BLaER1 treated with 17β-estradiol and CSF1 and Interleukin-3, amounts not matched to agents 10 nM and 100 nM (cell line): ENCODE results near the gene PHACTR2.
A peak's percentile ranks its signal among the peaks of the same experiment; 100 is the strongest.

Experiments used
- H3K27ac ChIP-seq, 11 experiments: shearing (Covaris generic); formaldehyde crosslinking; 2 replicates each; pipeline ENCODE4 v1.8.1; 2022
- H3K27me3 ChIP-seq, 11 experiments: shearing (Covaris generic); formaldehyde crosslinking; 2 replicates each; pipeline ENCODE4 v1.8.1; 2022
- H3K36me3 ChIP-seq, 11 experiments: shearing (Covaris generic); formaldehyde crosslinking; 2 replicates each; pipeline ENCODE4 v1.8.1; 2022
- H3K4me1 ChIP-seq, 10 experiments: shearing (Covaris generic); formaldehyde crosslinking; 2 replicates each; pipeline ENCODE4 v1.8.1; 2022
- H3K4me2 ChIP-seq, 11 experiments: shearing (Covaris generic); formaldehyde crosslinking; 2 replicates each; pipeline ENCODE4 v1.8.1; 2022
- H3K4me3 ChIP-seq, 10 experiments: shearing (Covaris generic); formaldehyde crosslinking; 2 replicates each; pipeline ENCODE4 v1.8.1; 2022
- H3K9ac ChIP-seq, 11 experiments: shearing (Covaris generic); formaldehyde crosslinking; 2 replicates each; pipeline ENCODE4 v1.8.1; 2022
- H3K9me3 ChIP-seq, 11 experiments: shearing (Covaris generic); formaldehyde crosslinking; replicated peaks in 1 of 11; 2 replicates each; pipeline ENCODE4 v1.8.1; 2022
- H4K20me1 ChIP-seq, 11 experiments: shearing (Covaris generic); formaldehyde crosslinking; 2 replicates each; pipeline ENCODE4 v1.8.1; 2022
- Cebpa-rat ChIP-seq, 11 experiments: shearing (Covaris generic); IDR thresholded peaks; 2 replicates each; pipeline ENCODE4 v1.8.1; 2022

Gene PHACTR2

GRCh38 chr6:143700684-143701348, 23.1 kb downstream of the PHACTR2 start:
- H3K27ac ChIP-seq, result no peak overlapping the region
- no peaks in the 10 kb centered on the region for H3K27me3 ChIP-seq
- no peak overlapping the region for H3K4me3 ChIP-seq
- H3K9ac ChIP-seq, result no peak overlapping the region
- H3K4me2 ChIP-seq, result no peak overlapping the region
- no peak for TF ChIP-seq Cebpa-rat (IDR thresholded peaks at IDR 0.05)
- H4K20me1 ChIP-seq, result no peaks in the 10 kb centered on the region; a peak in 1 of 22 replicates
- H3K36me3 ChIP-seq, result no peaks in the 10 kb centered on the region
- no peaks in the 10 kb centered on the region for H3K9me3 ChIP-seq
- peaks cover 0 to 5% (median 0%) of the 10 kb centered on the region in 10 experiments; a peak in 2 of 20 replicates for H3K4me1 ChIP-seq

DNA sequence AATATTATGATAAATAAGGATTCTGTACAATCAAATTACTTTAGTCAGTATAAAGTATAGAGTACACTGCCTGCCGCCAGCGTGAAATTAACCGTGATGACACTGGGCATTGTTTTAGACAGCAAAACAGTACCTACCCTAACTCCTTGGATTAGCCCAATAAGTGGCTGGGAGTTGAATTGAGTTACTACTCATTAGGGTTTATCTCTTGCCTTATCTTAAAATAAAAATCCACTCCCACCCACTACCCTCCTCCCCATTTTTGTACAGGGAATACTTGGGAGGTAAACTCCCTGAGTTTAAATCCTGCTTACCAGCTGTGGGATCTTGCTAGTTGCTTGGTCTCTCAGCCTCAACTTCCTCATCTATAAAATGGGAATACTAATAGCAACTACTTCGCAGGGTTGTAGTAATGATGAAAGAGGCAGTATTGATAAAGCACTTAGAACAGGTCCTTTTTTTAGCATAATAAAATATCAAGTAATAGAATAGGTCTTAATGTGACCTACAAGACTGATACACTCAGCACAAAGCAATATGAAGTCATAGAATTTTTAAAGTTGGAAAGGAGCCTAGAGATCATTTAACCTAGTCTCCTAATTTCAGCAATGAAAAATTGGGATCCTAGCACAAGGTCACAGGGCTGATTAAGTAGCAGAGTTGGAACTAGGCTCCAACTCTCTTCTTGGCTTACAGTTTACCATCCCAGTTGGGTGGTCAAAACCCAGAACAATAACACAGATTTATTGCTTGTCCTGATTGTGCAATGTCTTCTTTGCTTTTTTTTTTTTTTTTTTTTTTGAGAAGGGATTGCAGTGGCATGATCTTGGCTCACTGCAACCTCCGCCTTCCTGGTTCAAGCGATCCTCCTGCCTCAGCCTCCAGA, 23.8 kb downstream of the PHACTR2 start:
- Histone ChIP-seq H3K4me1 (peaks cover 0 to 7% (median 0%) of the 10 kb centered on the region in 10 experiments; a peak in 4 of 20 replicates), H3K9ac (no peak overlapping the region), H3K27me3 (no peaks in the 10 kb centered on the region), H3K9me3 (no peaks in the 10 kb centered on the region), H3K36me3 (no peaks in the 10 kb centered on the region), H3K27ac (no peak overlapping the region), H3K4me2 (no peak overlapping the region), H3K4me3 (no peak overlapping the region), H4K20me1 (no peaks in the 10 kb centered on the region; a peak in 1 of 22 replicates)
- TF ChIP-seq Cebpa-rat (IDR thresholded peaks at IDR 0.05), result peak in 2 of 11 experiments; percentile 10 to 46; a peak in 1 of 22 replicates

GRCh38 chr6:143705569-143705968, 27.8 kb downstream of the PHACTR2 start:
- TF ChIP-seq Cebpa-rat (IDR thresholded peaks at IDR 0.05), result no peak
- no peak overlapping the region for H3K4me2 ChIP-seq
- H3K4me1 ChIP-seq, result peaks cover 0 to 45% (median 0%) of the 10 kb centered on the region in 10 experiments; a peak in 6 of 20 replicates
- no peak overlapping the region for H3K27ac ChIP-seq
- no peaks in the 10 kb centered on the region for H3K27me3 ChIP-seq
- H3K9me3 ChIP-seq, result peaks cover 0 to 15% (median 10%) of the 10 kb centered on the region in 11 experiments; a peak in 17 of 22 replicates
- H3K9ac ChIP-seq, result no peak overlapping the region
- no peaks in the 10 kb centered on the region for H3K36me3 ChIP-seq
- no peaks in the 10 kb centered on the region for H4K20me1 ChIP-seq
- no peak overlapping the region for H3K4me3 ChIP-seq

GRCh38 chr6:143707697-143708096, 29.9 kb downstream of the PHACTR2 start:
- no peaks in the 10 kb centered on the region for H3K36me3 ChIP-seq
- H3K9me3 ChIP-seq, result peaks cover 0 to 15% (median 10%) of the 10 kb centered on the region in 11 experiments; a peak in 17 of 22 replicates
- no peaks in the 10 kb centered on the region for H3K27me3 ChIP-seq
- peaks cover 0 to 45% (median 0%) of the 10 kb centered on the region in 10 experiments; a peak in 6 of 20 replicates for H3K4me1 ChIP-seq
- H4K20me1 ChIP-seq, result no peaks in the 10 kb centered on the region
- no peak for TF ChIP-seq Cebpa-rat (IDR thresholded peaks at IDR 0.05)
- H3K27ac ChIP-seq, result peak overlapping the region in 1 of 11 experiments; percentile 45; a peak in 1 of 22 replicates
- 0 out of 22 replicates have a peak overlapping the region, but pooled peaks of 2 of the 11 experiments have one; percentile 23 to 26 for H3K9ac ChIP-seq
- peak overlapping the region in 3 of 11 experiments; percentile 13 to 91 (median 77); a peak in 5 of 22 replicates for H3K4me2 ChIP-seq
- H3K4me3 ChIP-seq, result peak overlapping the region in 2 of 10 experiments; percentile 4 to 38; a peak in 1 of 20 replicates

DNA sequence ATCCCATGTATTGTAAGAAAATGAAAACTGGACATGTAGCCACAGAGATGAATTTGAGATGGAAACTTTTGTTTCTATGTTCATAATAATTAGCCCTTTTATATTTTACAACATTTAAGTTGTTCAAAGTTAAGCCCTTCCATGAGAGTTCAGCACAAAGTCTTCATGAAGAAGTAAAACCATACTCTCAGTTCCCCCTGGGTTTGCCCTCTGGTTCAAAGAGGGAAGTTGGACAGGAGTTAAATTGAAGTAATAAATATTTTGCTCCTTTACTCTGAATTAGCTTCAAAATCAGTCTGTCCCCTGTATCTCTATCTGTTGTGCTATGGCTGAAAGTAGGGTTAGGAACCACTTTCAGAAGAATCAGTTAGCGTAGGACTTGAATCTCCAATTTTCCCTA, 31.1 kb downstream of the PHACTR2 start:
- no peak for TF ChIP-seq Cebpa-rat (IDR thresholded peaks at IDR 0.05)
- Histone ChIP-seq H4K20me1 (no peaks in the 10 kb centered on the region), H3K4me2 (peak overlapping the region in 3 of 11 experiments; percentile 7 to 91 (median 77); a peak in 5 of 22 replicates), H3K27ac (peak overlapping the region in 2 of 11 experiments; percentile 44 to 46; a peak in 2 of 22 replicates), H3K36me3 (peaks cover 0 to 12% (median 0%) of the 10 kb centered on the region in 11 experiments; a peak in 4 of 22 replicates), H3K9ac (no peak overlapping the region; a peak in 1 of 22 replicates), H3K27me3 (no peaks in the 10 kb centered on the region), H3K4me1 (peaks cover 0 to 45% (median 0%) of the 10 kb centered on the region in 10 experiments; a peak in 6 of 20 replicates), H3K9me3 (peaks cover 0 to 15% (median 10%) of the 10 kb centered on the region in 11 experiments; a peak in 17 of 22 replicates), H3K4me3 (peak overlapping the region in 1 of 10 experiments; percentile 38; a peak in 1 of 20 replicates)

GRCh38 chr6:143711714-143712113, 33.9 kb downstream of the PHACTR2 start:
- no peak for TF ChIP-seq Cebpa-rat (IDR thresholded peaks at IDR 0.05)
- H3K9ac ChIP-seq, result no peak overlapping the region
- no peak overlapping the region for H3K27ac ChIP-seq

DNA sequence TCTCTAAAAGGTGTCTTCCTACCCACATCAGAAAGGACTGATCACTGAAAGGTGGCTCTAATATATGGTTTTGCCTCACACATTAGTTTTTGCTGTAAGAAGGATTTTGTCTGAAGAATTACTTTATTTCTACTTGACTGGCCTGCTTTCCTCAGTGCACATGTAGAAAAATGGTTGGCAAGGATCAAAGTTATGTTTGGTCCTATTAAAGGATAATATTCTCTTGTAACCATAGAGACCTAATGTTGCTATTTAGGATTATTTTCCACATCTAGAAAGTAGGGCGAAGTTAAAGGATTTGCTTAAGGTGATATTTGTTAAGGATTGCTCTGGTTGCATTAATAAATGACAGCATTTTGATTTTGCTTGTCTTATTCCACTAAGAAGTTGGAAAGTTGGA, 40.7 kb downstream of the PHACTR2 start:
- Histone ChIP-seq H3K36me3 (peaks cover 0 to 25% (median 0%) of the 10 kb centered on the region in 11 experiments; a peak in 6 of 22 replicates), H3K4me3 (no peak overlapping the region), H3K27ac (no peak overlapping the region), H3K9ac (no peak overlapping the region), H3K9me3 (peaks cover 0 to 10% (median 7%) of the 10 kb centered on the region in 11 experiments; a peak in 8 of 22 replicates), H3K4me2 (no peak overlapping the region), H3K27me3 (no peaks in the 10 kb centered on the region), H3K4me1 (no peaks in the 10 kb centered on the region), H4K20me1 (no peaks in the 10 kb centered on the region; a peak in 1 of 22 replicates)
- TF ChIP-seq Cebpa-rat (IDR thresholded peaks at IDR 0.05), result no peak

More at GRCh38 chr6:143711714-143712113, 33.9 kb downstream of the PHACTR2 start:
- no peak overlapping the region for H3K4me3 ChIP-seq
- no peak overlapping the region for H3K4me2 ChIP-seq
- H3K27me3 ChIP-seq, result no peaks in the 10 kb centered on the region
- H3K4me1 ChIP-seq, result peaks cover 0 to 37% (median 0%) of the 10 kb centered on the region in 10 experiments; a peak in 6 of 20 replicates
- peaks cover 0 to 16% (median 0%) of the 10 kb centered on the region in 11 experiments; a peak in 4 of 22 replicates for H3K36me3 ChIP-seq
- H4K20me1 ChIP-seq, result no peaks in the 10 kb centered on the region; a peak in 1 of 22 replicates
- peaks cover 0 to 15% (median 10%) of the 10 kb centered on the region in 11 experiments; a peak in 17 of 22 replicates for H3K9me3 ChIP-seq

DNA sequence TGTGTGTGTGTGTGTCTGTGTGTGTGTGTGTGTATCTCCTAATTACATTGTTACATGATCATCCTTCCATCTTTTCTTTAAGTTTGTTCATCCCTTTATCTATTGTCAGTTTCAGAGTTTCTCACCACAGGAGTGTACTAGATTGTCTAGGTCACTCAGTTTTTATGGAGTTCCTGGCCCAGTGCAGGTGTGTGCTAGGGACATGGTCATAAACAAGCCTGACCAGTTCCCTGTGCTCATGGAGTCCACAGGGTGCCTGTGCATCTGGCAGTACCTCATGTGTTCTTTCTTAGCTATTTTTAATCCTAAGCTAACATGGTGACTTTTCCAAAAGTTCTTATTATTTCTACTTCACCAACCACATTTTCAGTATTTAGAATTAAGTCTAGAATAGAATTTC, 43.9 kb downstream of the PHACTR2 start:
- H4K20me1 ChIP-seq, result no peaks in the 10 kb centered on the region; a peak in 1 of 22 replicates

More for the DNA sequence above, 43.9 kb downstream of the PHACTR2 start:
- no peak for TF ChIP-seq Cebpa-rat (IDR thresholded peaks at IDR 0.05)
- no peaks in the 10 kb centered on the region for H3K27me3 ChIP-seq
- peaks cover 0 to 13% (median 11%) of the 10 kb centered on the region in 10 experiments; a peak in 11 of 20 replicates for H3K4me1 ChIP-seq
- no peak overlapping the region for H3K4me2 ChIP-seq
- peaks cover 0 to 30% (median 13%) of the 10 kb centered on the region in 11 experiments; a peak in 9 of 22 replicates for H3K36me3 ChIP-seq
- H3K4me3 ChIP-seq, result no peak overlapping the region
- H3K9me3 ChIP-seq, result peaks cover 18 to 42% (median 32%) of the 10 kb centered on the region in 11 experiments
- H3K27ac ChIP-seq, result no peak overlapping the region
- H3K9ac ChIP-seq, result no peak overlapping the region
